Measurements from ENCODE around the gene OR4N5.

Gene OR4N5

GRCh38 chr14:20191396-20191795 is 52.8 kb downstream of the OR4N5 start:
- TF ChIP-seq CTCF (IDR thresholded peaks at IDR 0.05; ENCODE audit: control extremely low read depth, extremely low read depth, low read depth, missing control alignments): no peak
- ChIA-PET CTCF (interaction anchor here (1.4 to 2.3 kb wide), 3 partner anchors 8 to 16 kb away, joined by 3 to 7 read pairs (median 5); no protein-coding TSS in a partner anchor), POLR2A (no interaction called here)
- no peak for DNase-seq (ENCODE audit: extremely low spot score)

GRCh38 chr14:20194101-20194500 is 55.5 kb downstream of the OR4N5 start:
- ChIA-PET POLR2A (no interaction called here), CTCF (no interaction called here)
- DNase-seq (ENCODE audit: extremely low spot score): no peak
- TF ChIP-seq CTCF (IDR thresholded peaks at IDR 0.05; ENCODE audit: control extremely low read depth, extremely low read depth, low read depth, missing control alignments): no peak

Measured in GM10248 (cell line).